H1 (cell line): Measurements from ENCODE around the gene PKD1. TPM values are rescaled to one million over a fixed set of nuclear protein-coding genes. Genes with fewer than 3 reads are reported as not detected.

Source experiments
- SIN3A ChIP-seq, 2 experiments: IDR thresholded peaks in 1 of 2; conservative IDR thresholded peaks in 1 of 2; 2 replicates each; pipeline ENCODE4 v1.6.1; 2011 to 2012; ENCODE audit warnings: low read length in 2 of 2, improper control_type of control experiment in 1 of 2, low read depth in 1 of 2, mild to moderate bottlenecking in 1 of 2
- SIRT6 ChIP-seq: IDR thresholded peaks from one replicate; pipeline ENCODE4 v1.7.1; 2012; ENCODE audit warnings: low read length, inconsistent platforms
- TBP ChIP-seq: IDR thresholded peaks from 2 replicates; pipeline ENCODE4 v1.6.1; 2011; ENCODE audit warnings: low read depth, low read length, improper control_type of control experiment
- ZNF274 ChIP-seq: IDR thresholded peaks from 2 replicates; pipeline ENCODE4 v1.7.0; 2012; ENCODE audit warnings: low read length, borderline replicate concordance; ENCODE audit errors: extremely low read depth
- polyA plus RNA-seq, 7 experiments: library from polyadenylated mRNA; depleted of rRNA in 3 of 7; stranded (reverse) in 5 of 7; unstranded in 2 of 7; fragments of >200 nt in 5 of 7; fragments of 200-250 nt in 2 of 7; gene quantifications; 1 replicate in 5 of 7; 2 replicates in 1 of 7; 4 replicates in 1 of 7; pipeline versions ENCODE4 v1.2.1 to v1.2.3, GENCODE V29; 2011 to 2013; ENCODE audit warnings: missing spikeins in 2 of 7, mixed read lengths in 2 of 7
- total RNA-seq: library from RNA; stranded (reverse); fragmentation: NEBNext Ultra II Directional; extraction: Animal tissue kit (Norgen Biotek cat#: 25700); gene quantifications from 2 replicates; pipeline ENCODE4 v1.2.1, GENCODE V29; 2021
- TF ChIP-seq, protein P1 (sequence below): fragments of 300-600 bp; sonication (generic); IDR thresholded peaks from 2 replicates; pipeline ENCODE4 v1.7.1; 2012; ENCODE audit warnings: low read length, moderate library complexity, mild to moderate bottlenecking, inconsistent platforms; ENCODE audit not compliant: insufficient replicate concordance

PKD1 gene
- total and polyA plus RNA-seq, 2 of the 8 experiments (the other 6 are each of a cell fraction or from before 2014, with no cell fraction given) = 40.6 to 52.7 TPM

DNA sequence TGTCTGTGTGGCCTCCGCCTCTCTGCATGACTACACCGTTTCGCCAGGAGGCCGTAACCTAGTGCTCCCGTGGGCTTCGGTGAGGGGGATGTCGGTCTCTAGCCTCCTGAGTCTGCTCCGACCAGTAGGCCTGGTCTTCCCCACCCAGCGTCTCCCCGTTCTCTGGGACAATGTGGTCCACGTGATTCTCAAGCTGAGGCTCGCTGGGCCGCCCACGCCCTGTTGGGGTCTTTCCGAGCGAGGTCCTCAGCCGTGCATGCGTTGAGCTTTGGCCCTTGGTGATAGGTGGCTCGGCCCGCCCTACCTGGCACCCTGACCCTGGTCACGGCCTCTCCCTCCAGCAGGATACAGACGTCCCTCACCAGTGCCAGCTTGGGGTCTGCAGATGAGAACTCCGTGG lies 57.0 kb downstream of the PKD1 start (continued):
- TF ChIP-seq, protein P1, sequence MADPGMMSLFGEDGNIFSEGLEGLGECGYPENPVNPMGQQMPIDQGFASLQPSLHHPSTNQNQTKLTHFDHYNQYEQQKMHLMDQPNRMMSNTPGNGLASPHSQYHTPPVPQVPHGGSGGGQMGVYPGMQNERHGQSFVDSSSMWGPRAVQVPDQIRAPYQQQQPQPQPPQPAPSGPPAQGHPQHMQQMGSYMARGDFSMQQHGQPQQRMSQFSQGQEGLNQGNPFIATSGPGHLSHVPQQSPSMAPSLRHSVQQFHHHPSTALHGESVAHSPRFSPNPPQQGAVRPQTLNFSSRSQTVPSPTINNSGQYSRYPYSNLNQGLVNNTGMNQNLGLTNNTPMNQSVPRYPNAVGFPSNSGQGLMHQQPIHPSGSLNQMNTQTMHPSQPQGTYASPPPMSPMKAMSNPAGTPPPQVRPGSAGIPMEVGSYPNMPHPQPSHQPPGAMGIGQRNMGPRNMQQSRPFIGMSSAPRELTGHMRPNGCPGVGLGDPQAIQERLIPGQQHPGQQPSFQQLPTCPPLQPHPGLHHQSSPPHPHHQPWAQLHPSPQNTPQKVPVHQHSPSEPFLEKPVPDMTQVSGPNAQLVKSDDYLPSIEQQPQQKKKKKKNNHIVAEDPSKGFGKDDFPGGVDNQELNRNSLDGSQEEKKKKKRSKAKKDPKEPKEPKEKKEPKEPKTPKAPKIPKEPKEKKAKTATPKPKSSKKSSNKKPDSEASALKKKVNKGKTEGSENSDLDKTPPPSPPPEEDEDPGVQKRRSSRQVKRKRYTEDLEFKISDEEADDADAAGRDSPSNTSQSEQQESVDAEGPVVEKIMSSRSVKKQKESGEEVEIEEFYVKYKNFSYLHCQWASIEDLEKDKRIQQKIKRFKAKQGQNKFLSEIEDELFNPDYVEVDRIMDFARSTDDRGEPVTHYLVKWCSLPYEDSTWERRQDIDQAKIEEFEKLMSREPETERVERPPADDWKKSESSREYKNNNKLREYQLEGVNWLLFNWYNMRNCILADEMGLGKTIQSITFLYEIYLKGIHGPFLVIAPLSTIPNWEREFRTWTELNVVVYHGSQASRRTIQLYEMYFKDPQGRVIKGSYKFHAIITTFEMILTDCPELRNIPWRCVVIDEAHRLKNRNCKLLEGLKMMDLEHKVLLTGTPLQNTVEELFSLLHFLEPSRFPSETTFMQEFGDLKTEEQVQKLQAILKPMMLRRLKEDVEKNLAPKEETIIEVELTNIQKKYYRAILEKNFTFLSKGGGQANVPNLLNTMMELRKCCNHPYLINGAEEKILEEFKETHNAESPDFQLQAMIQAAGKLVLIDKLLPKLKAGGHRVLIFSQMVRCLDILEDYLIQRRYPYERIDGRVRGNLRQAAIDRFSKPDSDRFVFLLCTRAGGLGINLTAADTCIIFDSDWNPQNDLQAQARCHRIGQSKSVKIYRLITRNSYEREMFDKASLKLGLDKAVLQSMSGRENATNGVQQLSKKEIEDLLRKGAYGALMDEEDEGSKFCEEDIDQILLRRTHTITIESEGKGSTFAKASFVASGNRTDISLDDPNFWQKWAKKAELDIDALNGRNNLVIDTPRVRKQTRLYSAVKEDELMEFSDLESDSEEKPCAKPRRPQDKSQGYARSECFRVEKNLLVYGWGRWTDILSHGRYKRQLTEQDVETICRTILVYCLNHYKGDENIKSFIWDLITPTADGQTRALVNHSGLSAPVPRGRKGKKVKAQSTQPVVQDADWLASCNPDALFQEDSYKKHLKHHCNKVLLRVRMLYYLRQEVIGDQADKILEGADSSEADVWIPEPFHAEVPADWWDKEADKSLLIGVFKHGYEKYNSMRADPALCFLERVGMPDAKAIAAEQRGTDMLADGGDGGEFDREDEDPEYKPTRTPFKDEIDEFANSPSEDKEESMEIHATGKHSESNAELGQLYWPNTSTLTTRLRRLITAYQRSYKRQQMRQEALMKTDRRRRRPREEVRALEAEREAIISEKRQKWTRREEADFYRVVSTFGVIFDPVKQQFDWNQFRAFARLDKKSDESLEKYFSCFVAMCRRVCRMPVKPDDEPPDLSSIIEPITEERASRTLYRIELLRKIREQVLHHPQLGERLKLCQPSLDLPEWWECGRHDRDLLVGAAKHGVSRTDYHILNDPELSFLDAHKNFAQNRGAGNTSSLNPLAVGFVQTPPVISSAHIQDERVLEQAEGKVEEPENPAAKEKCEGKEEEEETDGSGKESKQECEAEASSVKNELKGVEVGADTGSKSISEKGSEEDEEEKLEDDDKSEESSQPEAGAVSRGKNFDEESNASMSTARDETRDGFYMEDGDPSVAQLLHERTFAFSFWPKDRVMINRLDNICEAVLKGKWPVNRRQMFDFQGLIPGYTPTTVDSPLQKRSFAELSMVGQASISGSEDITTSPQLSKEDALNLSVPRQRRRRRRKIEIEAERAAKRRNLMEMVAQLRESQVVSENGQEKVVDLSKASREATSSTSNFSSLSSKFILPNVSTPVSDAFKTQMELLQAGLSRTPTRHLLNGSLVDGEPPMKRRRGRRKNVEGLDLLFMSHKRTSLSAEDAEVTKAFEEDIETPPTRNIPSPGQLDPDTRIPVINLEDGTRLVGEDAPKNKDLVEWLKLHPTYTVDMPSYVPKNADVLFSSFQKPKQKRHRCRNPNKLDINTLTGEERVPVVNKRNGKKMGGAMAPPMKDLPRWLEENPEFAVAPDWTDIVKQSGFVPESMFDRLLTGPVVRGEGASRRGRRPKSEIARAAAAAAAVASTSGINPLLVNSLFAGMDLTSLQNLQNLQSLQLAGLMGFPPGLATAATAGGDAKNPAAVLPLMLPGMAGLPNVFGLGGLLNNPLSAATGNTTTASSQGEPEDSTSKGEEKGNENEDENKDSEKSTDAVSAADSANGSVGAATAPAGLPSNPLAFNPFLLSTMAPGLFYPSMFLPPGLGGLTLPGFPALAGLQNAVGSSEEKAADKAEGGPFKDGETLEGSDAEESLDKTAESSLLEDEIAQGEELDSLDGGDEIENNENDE = no peak
- no peak for TF ChIP-seq SIRT6
- no peak for TF ChIP-seq ZNF274
- TF ChIP-seq SIN3A (conservative IDR thresholded peaks at IDR 0.05 in 1 of 2, IDR thresholded peaks at IDR 0.05 in 1 of 2; ENCODE audit: low read depth in 1 of 2, low read length in 2 of 2) = no peak
- TF ChIP-seq TBP = no peak
